NCI-H446 treated with DMSO at 0.1 percent for 48 hours (cell line): ENCODE measurements around the gene SLC35F1.
"Not testable (repeated sequence)": the region's sequence is repeated elsewhere in the genome, so short reads cannot be mapped to it uniquely, and the experiment has no call there.

Experiments
- DNase-seq: peaks from one replicate; lab custom pipeline; 2025; lab: John Stamatoyannopoulos, UW

The SLC35F1 gene

GRCh38 chr6:117992856-117993255, 85.8 kb downstream of the SLC35F1 start:
- peak; percentile 63 for DNase-seq

GRCh38 chr6:118012944-118013343, 105.9 kb downstream of the SLC35F1 start:
- no peak for DNase-seq

GRCh38 chr6:118016532-118016931, 109.5 kb downstream of the SLC35F1 start:
- DNase-seq, result no peak

- DNase-seq, result peak; percentile 2
Measured at GRCh38 chr6:118017301-118017848, 110.3 kb downstream of the SLC35F1 start.

- no peak for DNase-seq
Measured at GRCh38 chr6:118023771-118024170, 116.7 kb downstream of the SLC35F1 start.

GRCh38 chr6:118029967-118030366, 122.9 kb downstream of the SLC35F1 start:
- no peak for DNase-seq

GRCh38 chr6:118037479-118037878, 130.4 kb downstream of the SLC35F1 start:
- not testable (repeated sequence) for DNase-seq

GRCh38 chr6:118042855-118043254, 135.8 kb downstream of the SLC35F1 start:
- no peak for DNase-seq

GRCh38 chr6:118044275-118044674, 137.2 kb downstream of the SLC35F1 start:
- no peak for DNase-seq

GRCh38 chr6:118054082-118054481, 147.0 kb downstream of the SLC35F1 start:
- no peak for DNase-seq

- DNase-seq, result no peak
Measured at GRCh38 chr6:118061666-118062065, 154.6 kb downstream of the SLC35F1 start.

- DNase-seq, result no peak
Measured at GRCh38 chr6:118080547-118080946, 173.5 kb downstream of the SLC35F1 start.

GRCh38 chr6:118083711-118084110, 176.6 kb downstream of the SLC35F1 start:
- no peak for DNase-seq

GRCh38 chr6:118085665-118086064, 178.6 kb downstream of the SLC35F1 start:
- DNase-seq, result no peak

GRCh38 chr6:118086159-118086558, 179.1 kb downstream of the SLC35F1 start:
- DNase-seq, result no peak

GRCh38 chr6:118092086-118092485, 185.0 kb downstream of the SLC35F1 start:
- DNase-seq, result no peak

- DNase-seq, result no peak
Measured at GRCh38 chr6:118097576-118097975, 190.5 kb downstream of the SLC35F1 start.

- no peak for DNase-seq
Measured at GRCh38 chr6:118100717-118101116, 193.7 kb downstream of the SLC35F1 start.

- no peak for DNase-seq
Measured at GRCh38 chr6:118101220-118101619, 194.2 kb downstream of the SLC35F1 start.

GRCh38 chr6:118101831-118102345, 194.8 kb downstream of the SLC35F1 start:
- DNase-seq, result no peak

- DNase-seq, result no peak
Measured at GRCh38 chr6:118102401-118102800, 195.3 kb downstream of the SLC35F1 start.

- DNase-seq, result no peak
Measured at GRCh38 chr6:118103381-118104146, 196.5 kb downstream of the SLC35F1 start.

- peak; percentile 32 for DNase-seq
Measured at GRCh38 chr6:118122161-118122725, 215.2 kb downstream of the SLC35F1 start.
